GM19324 (cell line): ENCODE results near the gene TM2D3.

Experiments used
- ATAC-seq: cut with Tn5 transposase; IDR thresholded peaks from one replicate; pipeline ENCODE4 v1.9.1; 2021; ENCODE audit warnings: mild to moderate bottlenecking, moderate library complexity; ENCODE audit not compliant: unreplicated experiment, low FRiP score

The TM2D3 gene

GRCh38 chr15:101609742-101610610 is 42.2 kb downstream of the TM2D3 start:
- ATAC-seq = no peak

- no peak for ATAC-seq
These were observed 44.0 kb downstream of the TM2D3 start for GRCh38 chr15:101608201-101608600.

DNA sequence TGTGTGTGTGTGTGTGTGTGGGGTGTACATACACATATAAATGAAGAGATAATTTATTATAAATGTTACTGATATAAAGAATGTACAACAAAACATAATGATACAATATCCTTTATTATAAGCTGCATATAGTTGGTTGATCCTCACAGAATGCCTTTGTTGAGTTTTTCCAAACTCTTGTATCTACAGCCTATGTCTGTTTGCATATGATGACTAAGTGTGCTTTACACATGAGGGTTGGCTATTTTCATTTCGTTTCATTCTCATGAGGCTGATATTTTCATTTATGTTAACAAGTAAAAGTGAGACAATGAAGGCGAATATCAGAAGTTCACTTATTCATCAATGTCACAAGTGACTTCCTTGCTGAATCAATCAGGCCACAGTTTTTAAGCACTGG is 45.1 kb downstream of the TM2D3 start:
- ATAC-seq = no peak

GRCh38 chr15:101604124-101604874 is 47.9 kb downstream of the TM2D3 start:
- no peak for ATAC-seq

DNA sequence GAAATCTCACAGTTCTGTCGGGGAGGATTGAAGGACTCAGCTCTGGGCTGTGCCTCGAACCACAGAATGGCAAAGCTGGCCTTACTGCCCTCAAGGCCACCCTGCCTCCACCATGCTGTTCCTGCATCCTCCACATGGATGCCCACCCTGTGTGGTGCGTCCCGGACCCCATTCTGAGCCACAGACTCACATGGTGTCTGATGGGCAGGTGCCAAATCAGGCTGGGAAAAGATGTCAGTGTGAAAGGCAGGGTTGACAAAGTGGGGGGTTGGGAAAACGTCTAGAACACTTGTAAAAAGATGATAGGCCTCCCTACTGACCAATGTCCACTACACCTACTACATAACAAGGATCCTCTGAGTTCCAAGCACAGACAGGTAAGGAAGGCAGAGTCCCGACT is 49.4 kb downstream of the TM2D3 start:
- no peak for ATAC-seq

DNA sequence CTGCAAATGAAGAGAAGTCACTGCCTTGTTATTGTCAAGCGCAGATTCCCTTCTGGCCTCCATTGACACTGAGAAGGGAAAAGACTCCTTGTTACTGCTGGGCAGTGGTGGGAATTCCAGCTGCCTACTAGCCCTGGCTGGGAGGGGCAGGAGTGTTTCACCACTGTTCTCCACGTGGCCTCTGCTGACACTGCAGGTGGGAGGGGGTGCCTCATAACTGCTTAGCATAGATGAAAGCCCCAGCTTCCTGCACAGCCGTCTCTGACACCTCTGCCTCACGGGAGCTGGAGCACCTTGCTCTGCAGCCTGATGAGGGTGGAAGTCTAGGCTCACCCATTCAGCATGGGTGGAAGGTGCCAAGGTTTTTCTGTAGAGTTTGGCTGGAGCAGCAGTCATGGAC is 52.1 kb downstream of the TM2D3 start:
- no peak for ATAC-seq

GRCh38 chr15:101599091-101599490 is 53.1 kb downstream of the TM2D3 start:
- no peak for ATAC-seq

DNA sequence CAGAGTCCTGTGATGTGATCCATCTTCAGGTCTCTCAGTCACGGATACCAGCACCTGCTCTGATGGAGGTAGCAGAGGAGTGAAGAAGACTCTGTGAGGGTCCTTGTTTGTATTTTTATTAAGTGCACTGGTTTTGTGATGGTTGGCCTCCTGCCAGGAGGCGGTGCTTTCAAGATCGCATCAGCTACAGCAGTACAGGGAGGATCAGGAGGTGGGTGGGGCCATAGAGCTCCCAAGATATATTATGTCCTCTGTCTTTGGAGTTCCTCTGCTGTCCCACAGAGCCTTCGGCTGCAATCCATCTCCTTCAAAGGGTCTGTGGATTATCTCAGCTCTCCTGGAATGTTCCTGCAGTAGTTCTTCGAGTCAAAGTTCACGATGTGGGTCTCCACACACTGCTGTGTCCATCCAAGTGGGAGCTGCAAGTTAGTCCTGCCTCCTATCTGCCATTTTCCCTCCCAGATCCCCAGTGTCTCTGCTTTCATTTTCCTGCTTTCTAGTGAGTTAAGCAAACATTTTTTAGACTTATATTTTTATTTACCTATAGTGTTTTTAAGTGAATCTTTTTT is 54.7 kb downstream of the TM2D3 start:
- no peak for ATAC-seq

GRCh38 chr15:101596633-101597032 is 55.5 kb downstream of the TM2D3 start:
- no peak for ATAC-seq
